Stimulated activated CD4-positive, alpha-beta T cell treated with anti-CD3 and anti-CD28 coated beads, Interleukin-4, amount 100 ng/mL, for 1 hour (primary cell): ENCODE results near the gene CLTC.

Experiments
- DNase-seq: peaks from one replicate; pipeline ENCODE4 v3.0.0-alpha.2; 2020

Gene CLTC

GRCh38 chr17:59688008-59688407, 68.3 kb downstream of the CLTC start:
- DNase-seq = no peak

GRCh38 chr17:59688496-59688895, 68.8 kb downstream of the CLTC start:
- no peak for DNase-seq

DNA sequence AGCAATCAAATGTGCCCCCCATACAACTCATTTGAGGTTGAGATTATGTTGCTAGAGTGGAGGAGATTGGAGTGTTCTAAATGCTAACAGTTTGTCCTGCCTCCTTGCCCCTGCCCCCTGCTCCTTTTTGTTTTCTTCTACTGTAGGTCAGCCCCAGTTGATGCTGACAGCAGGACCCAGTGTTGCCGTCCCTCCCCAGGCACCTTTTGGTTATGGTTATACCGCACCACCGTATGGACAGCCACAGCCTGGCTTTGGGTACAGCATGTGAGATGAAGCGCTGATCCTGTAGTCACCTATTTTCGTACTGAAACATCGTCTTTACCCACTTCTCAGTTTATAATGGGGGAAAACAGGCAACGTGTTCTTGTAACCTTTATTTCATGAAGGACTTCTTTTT, 73.9 kb downstream of the CLTC start:
- no peak for DNase-seq

DNA sequence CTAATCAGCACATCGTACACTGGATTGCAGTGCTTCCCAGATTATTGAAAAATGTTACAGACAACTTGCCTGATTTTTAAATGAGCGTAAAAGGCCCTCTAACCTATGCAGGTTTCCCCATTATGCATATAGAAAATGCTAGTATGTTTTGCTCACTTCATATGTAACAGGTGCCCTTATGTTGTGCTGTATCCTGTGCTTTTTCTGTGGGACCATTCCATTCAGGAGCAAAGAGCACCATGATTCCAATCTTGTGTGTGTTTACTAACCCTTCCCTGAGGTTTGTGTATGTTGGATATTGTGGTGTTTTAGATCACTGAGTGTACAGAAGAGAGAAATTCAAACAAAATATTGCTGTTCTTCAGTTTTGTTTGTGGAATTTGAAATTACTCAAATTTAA, 74.6 kb downstream of the CLTC start:
- DNase-seq = no peak

DNA sequence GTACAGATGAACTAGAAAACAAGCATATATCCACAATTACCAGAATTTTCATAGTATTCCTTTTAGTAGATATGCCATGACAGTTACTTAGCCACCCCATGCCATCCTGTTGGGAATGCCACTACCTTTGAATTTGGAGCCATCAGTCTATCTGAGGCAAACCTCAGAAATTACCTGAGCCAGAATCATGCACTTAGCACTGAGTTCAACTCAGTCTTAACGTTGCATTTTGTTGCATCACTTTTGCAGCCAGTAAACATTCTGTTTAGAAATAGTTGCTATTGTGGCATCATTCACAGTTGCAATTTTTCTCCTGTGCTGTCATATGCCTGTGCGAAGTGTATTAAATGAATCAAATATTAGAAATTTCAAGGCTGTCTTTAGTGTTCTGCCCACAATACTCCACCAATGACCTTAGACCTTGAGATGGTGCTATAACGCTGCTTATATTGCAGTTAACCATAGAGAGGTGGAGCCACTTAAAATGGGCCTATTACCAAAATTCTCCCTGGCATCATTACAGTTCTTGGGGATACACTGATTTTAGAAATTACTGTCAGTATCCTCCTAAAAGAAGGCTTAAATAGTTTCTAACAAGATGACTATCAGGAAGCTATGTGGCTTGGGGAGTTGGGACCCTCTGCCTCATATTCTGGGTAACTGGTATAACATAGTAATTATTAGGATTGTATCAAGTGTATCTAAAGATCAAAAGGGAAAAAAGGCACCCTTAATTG, 76.4 kb downstream of the CLTC start:
- DNase-seq = no peak

GRCh38 chr17:59696682-59697277, 77.1 kb downstream of the CLTC start:
- DNase-seq = no peak

GRCh38 chr17:59698143-59698542, 78.4 kb downstream of the CLTC start:
- DNase-seq = no peak

DNA sequence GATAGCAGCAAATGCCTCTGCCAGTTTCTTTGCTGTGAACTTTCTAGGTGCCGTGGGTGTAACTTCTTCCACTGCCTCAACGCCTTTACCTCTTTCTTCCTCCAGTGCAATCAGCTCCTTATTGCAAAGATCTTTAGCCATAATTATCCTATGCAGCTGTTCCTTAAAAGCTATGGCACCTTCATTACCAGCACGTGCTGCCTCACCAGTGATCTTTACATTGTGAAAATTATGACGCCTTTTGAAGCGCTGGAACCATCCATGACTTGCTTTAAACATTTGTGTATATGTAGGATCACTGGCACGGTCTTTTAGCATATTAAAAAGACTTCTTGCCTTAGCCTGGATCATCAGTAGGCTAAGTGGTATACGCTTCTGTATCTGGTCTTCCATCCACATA, 79.5 kb downstream of the CLTC start:
- no peak for DNase-seq

- DNase-seq = no peak
These were observed 80.1 kb downstream of the CLTC start for GRCh38 chr17:59699786-59700185.

GRCh38 chr17:59702304-59702703, 82.6 kb downstream of the CLTC start:
- DNase-seq = no peak

- DNase-seq = peak; percentile 89
These were observed 87.7 kb downstream of the CLTC start, which contains the start of the genes PTRH2 and VMP1 for GRCh38 chr17:59707149-59707970. TSS of gene PTRH2 (minus strand) at chr17:59707430. CDS start at chr17:59697978, 9,452 bp downstream. TSS of gene VMP1 (plus strand) at chr17:59707654. CDS start at chr17:59731447, 23,793 bp downstream.

GRCh38 chr17:59707971-59708430, 88.3 kb downstream of the CLTC start:
- DNase-seq = no peak

DNA sequence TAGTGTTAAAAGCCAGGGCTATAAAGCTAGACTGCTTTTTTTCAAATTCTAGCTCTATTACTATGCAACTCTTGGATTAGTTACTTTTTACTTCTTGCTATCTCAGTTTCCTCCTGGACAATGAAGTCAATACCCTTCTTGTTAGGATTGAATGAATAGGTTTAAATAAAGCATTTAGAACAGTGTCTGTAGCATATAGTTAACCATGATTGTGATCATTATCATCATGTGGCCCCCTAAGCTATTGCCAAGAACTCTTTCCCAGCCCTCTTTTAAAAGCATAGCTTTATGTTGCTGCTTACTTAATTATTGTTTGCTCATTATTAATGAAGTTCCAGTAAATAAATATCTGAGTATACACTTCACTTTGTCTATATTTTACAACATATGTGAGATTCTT, 92.2 kb downstream of the CLTC start:
- no peak for DNase-seq

DNA sequence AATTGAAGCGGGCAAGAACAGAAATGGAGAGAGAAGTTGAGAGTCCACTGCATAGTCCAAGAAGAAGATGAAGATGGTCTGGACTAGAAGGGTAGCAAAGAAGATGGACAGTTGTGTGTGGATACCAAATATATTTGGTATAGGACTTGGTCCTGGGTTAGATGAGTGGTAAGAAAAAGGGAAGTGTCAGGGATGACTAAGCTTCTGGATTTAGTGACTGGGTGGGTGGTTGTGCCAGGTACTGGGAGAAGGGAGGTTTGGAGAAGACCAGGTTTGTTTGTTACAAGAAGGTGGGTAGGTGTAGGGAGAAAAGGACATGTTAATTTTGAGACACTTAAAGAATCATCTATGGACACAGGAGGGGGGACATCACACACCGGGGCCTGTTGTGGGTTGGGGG, 93.2 kb downstream of the CLTC start:
- no peak for DNase-seq

- DNase-seq = no peak
These were observed 94.6 kb downstream of the CLTC start for GRCh38 chr17:59714255-59714654.

DNA sequence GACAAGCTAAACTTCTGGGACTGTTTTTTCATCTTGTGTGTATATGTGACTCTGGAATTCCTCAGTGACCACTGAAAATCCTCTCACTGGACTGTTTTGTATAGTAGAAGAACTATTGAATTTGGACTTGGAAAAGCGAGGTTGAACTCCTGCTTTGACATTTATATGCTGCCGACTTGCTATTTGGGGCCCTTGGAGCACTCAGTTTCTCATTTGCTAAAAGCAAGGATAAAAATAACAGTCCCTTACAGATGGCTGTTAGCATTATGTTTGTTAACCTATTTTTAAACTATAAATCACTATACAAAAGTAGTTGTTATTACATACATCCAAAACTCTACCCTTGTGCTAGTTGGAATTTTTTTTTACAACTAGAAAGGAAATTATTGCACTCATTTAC, 96.7 kb downstream of the CLTC start:
- DNase-seq = no peak

- no peak for DNase-seq
These were observed 99.8 kb downstream of the CLTC start for GRCh38 chr17:59719526-59719925.

- no peak for DNase-seq
These were observed 102.9 kb downstream of the CLTC start for GRCh38 chr17:59722623-59723022.

- DNase-seq = no peak
These were observed 103.3 kb downstream of the CLTC start for GRCh38 chr17:59723041-59723440.

GRCh38 chr17:59723607-59724006, 103.9 kb downstream of the CLTC start:
- no peak for DNase-seq

DNA sequence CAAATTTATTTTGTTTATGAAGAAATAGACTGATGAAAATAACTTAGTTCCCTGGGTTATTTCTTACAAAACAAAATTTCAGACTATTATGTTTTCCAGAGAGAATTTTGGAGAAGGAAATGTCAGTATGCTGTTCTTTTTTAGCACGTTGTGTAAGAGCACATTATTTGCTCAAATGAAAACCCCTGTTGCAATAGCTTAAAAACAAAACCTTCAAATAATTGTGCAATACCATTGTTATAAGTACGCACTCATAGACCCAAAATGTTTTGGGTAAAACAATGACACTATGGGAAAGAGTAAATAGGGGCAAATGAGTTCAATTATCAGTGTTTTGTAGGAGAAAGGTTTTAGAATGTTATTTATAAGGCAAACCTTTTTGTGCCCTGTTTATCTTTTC, 106.0 kb downstream of the CLTC start:
- DNase-seq = no peak

DNA sequence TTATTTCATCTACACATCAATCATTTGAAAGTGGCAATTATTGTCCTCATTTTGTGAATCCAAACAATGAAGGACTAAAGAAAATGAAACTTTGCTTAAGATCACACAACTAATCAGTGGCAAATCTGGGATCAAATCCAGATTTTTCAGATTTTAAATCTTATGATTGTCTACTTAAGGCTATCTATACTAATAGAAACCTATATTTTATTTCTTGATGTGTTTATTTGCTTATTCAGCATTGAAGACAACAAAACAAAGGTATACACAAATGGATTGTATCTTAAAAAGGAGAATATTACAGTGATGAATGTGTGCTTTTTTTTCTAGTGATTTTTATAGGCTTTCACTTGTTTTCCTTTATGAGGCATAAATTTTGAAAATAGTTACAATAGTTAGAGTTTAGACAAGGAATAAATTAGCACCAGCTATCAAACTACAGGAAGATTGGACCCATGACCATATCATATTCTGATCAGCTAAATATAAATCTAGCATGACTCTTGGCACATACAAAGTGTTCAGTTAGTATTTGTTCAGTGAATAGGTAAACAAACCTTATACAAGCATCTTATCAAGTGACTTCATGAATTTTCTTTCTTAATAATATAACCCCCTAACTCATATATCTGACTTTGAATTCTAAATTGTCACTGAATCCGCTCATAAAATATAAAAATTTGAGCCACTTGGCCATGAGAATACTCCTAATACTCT, 108.3 kb downstream of the CLTC start:
- DNase-seq = no peak

- no peak for DNase-seq
These were observed 110.7 kb downstream of the CLTC start for GRCh38 chr17:59730268-59730834.
